ENCODE data around the gene ZNF791. TPM values are rescaled to one million over a fixed set of nuclear protein-coding genes. Genes with fewer than 3 reads are reported as not detected.

ZNF791 gene
- total RNA-seq, 1 donor from 2014 or later = 26.1 TPM

GRCh38 chr19:12670159-12670928 lies 59.6 kb downstream of the ZNF791 start:
- peaks cover 36% of the 10 kb centered on the region for H3K4me1 Mint-ChIP-seq (ENCODE audit: unreplicated experiment)
- no peaks in the 10 kb centered on the region for H3K9me3 Mint-ChIP-seq (ENCODE audit: unreplicated experiment)
- H3K27me3 Mint-ChIP-seq (ENCODE audit: unreplicated experiment) = no peaks in the 10 kb centered on the region
- peaks cover 16% of the 10 kb centered on the region for H3K36me3 Mint-ChIP-seq (ENCODE audit: unreplicated experiment)
- peak overlapping the region; percentile 87 for H3K4me3 Mint-ChIP-seq (ENCODE audit: unreplicated experiment)
- TF ChIP-seq CTCF (IDR thresholded peaks at IDR 0.05) = no peak
- peak overlapping the region; percentile 100 for H3K27ac Mint-ChIP-seq (ENCODE audit: unreplicated experiment)
- DNase-seq (ENCODE audit: extremely low spot score, unreplicated experiment) = no peak

DNA sequence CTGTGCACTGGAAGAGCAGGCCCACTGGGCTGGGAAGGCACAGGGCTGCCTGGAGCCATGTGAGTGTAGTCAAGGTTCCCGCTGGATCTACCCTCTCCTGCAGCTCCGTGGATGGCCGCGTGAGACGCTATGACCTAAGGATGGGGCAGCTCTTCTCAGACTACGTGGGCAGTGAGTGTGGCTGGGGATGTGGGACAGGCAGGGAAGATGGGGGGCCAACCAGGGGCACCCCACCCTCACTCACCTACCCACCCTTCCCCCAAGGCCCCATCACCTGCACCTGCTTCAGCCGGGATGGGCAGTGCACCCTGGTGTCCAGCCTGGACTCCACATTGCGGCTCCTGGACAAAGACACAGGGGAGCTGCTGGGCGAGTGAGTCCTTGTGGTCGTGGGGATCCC lies 62.0 kb downstream of the ZNF791 start:
- no peak overlapping the region for H3K27ac Mint-ChIP-seq (ENCODE audit: unreplicated experiment)
- no peaks in the 10 kb centered on the region for H3K27me3 Mint-ChIP-seq (ENCODE audit: unreplicated experiment)
- no peaks in the 10 kb centered on the region for H3K9me3 Mint-ChIP-seq (ENCODE audit: unreplicated experiment)
- H3K4me3 Mint-ChIP-seq (ENCODE audit: unreplicated experiment) = no peak overlapping the region
- H3K36me3 Mint-ChIP-seq (ENCODE audit: unreplicated experiment) = peaks cover 21% of the 10 kb centered on the region
- DNase-seq (ENCODE audit: extremely low spot score, unreplicated experiment) = no peak
- peaks cover 26% of the 10 kb centered on the region for H3K4me1 Mint-ChIP-seq (ENCODE audit: unreplicated experiment)
- TF ChIP-seq CTCF (IDR thresholded peaks at IDR 0.05) = no peak

- H3K4me1 Mint-ChIP-seq (ENCODE audit: unreplicated experiment) = peaks cover 12% of the 10 kb centered on the region
- peaks cover 30% of the 10 kb centered on the region for H3K36me3 Mint-ChIP-seq (ENCODE audit: unreplicated experiment)
- no peak overlapping the region for H3K4me3 Mint-ChIP-seq (ENCODE audit: unreplicated experiment)
- H3K27ac Mint-ChIP-seq (ENCODE audit: unreplicated experiment) = no peak overlapping the region
- H3K9me3 Mint-ChIP-seq (ENCODE audit: unreplicated experiment) = no peaks in the 10 kb centered on the region
- DNase-seq (ENCODE audit: extremely low spot score, unreplicated experiment) = no peak
- H3K27me3 Mint-ChIP-seq (ENCODE audit: unreplicated experiment) = no peaks in the 10 kb centered on the region
- TF ChIP-seq CTCF (IDR thresholded peaks at IDR 0.05) = no peak
Measured at GRCh38 chr19:12675399-12675798, 64.7 kb downstream of the ZNF791 start.

- Mint-ChIP-seq H3K9me3 (ENCODE audit: unreplicated experiment) (no peaks in the 10 kb centered on the region), H3K4me1 (ENCODE audit: unreplicated experiment) (peaks cover 12% of the 10 kb centered on the region), H3K27ac (ENCODE audit: unreplicated experiment) (no peak overlapping the region), H3K36me3 (ENCODE audit: unreplicated experiment) (peaks cover 30% of the 10 kb centered on the region), H3K27me3 (ENCODE audit: unreplicated experiment) (no peaks in the 10 kb centered on the region), H3K4me3 (ENCODE audit: unreplicated experiment) (no peak overlapping the region)
- no peak for TF ChIP-seq CTCF (IDR thresholded peaks at IDR 0.05)
- no peak for DNase-seq (ENCODE audit: extremely low spot score, unreplicated experiment)
Measured at GRCh38 chr19:12675940-12676339, 65.2 kb downstream of the ZNF791 start.

- H3K4me3 Mint-ChIP-seq (ENCODE audit: unreplicated experiment) = no peak overlapping the region
- H3K9me3 Mint-ChIP-seq (ENCODE audit: unreplicated experiment) = no peaks in the 10 kb centered on the region
- H3K36me3 Mint-ChIP-seq (ENCODE audit: unreplicated experiment) = peaks cover 30% of the 10 kb centered on the region
- DNase-seq (ENCODE audit: extremely low spot score, unreplicated experiment) = peak; percentile 94
- H3K27ac Mint-ChIP-seq (ENCODE audit: unreplicated experiment) = peak overlapping the region; percentile 34
- H3K27me3 Mint-ChIP-seq (ENCODE audit: unreplicated experiment) = no peaks in the 10 kb centered on the region
- TF ChIP-seq CTCF (IDR thresholded peaks at IDR 0.05) = peak; percentile 78
- H3K4me1 Mint-ChIP-seq (ENCODE audit: unreplicated experiment) = peaks cover 15% of the 10 kb centered on the region
Measured at GRCh38 chr19:12676384-12676792, 65.7 kb downstream of the ZNF791 start.

Measured in osteocyte (in vitro differentiated cells).